ENCODE results near the gene CSTA. TPM values are rescaled to one million over a fixed set of nuclear protein-coding genes. Genes with fewer than 3 reads are reported as not detected.
A peak's percentile ranks its signal among the peaks of the same experiment; 100 is the strongest.

Gene CSTA
- total and polyA plus RNA-seq, 2 experiments from 2014 or later, result 0.28 TPM; not detected in 1

GRCh38 chr3:122383771-122384697 lies 59.0 kb downstream of the CSTA start, which contains the start of gene FAM162A:
FAM162A (plus strand) TSS chr3:122384182; CDS start chr3:122384266, 84 bp downstream.
- no peak for TF ChIP-seq EZH2 (IDR thresholded peaks at IDR 0.05; ENCODE audit: borderline replicate concordance)
- TF ChIP-seq CTCF (IDR thresholded peaks at IDR 0.05; ENCODE audit: poor library complexity), result peak; percentile 59

GRCh38 chr3:122387709-122388108 lies 62.7 kb downstream of the CSTA start:
- no peak for DNase-seq (ENCODE audit: low spot score)
- H3K79me2 ChIP-seq, result peaks cover 51% of the 10 kb centered on the region
- H3K27ac ChIP-seq, result no peak overlapping the region
- H3K4me3 ChIP-seq, result no peak overlapping the region
- no peaks in the 10 kb centered on the region for H3K9me2 ChIP-seq (replicated peaks; ENCODE audit: insufficient read depth)
- H2AFZ ChIP-seq, result no peak overlapping the region
- H4K20me1 ChIP-seq (ENCODE audit: insufficient read depth, poor library complexity, severe bottlenecking), result no peaks in the 10 kb centered on the region
- H3K4me2 ChIP-seq, result no peak overlapping the region
- TF ChIP-seq CTCF (IDR thresholded peaks at IDR 0.05; ENCODE audit: poor library complexity) (no peak), EZH2 (IDR thresholded peaks at IDR 0.05; ENCODE audit: borderline replicate concordance) (no peak), EZH2phosphoT487 (IDR thresholded peaks at IDR 0.05; ENCODE audit: low read depth, severe bottlenecking, unreplicated experiment) (no peak)
- H3K36me3 ChIP-seq (replicated peaks; ENCODE audit: insufficient read depth, low read depth), result no peaks in the 10 kb centered on the region
- no peaks in the 10 kb centered on the region for H3K27me3 ChIP-seq
- 85% methylated on average over 3 of the region's 3 CpGs for WGBS (ENCODE audit: low lambda C conversion rate, missing lambda C conversion rate)
- H3K9me3 ChIP-seq (ENCODE audit: low read depth), result no peaks in the 10 kb centered on the region
- H3K4me1 ChIP-seq (ENCODE audit: insufficient read depth), result peaks cover 3% of the 10 kb centered on the region

More at GRCh38 chr3:122383771-122384697, 59.0 kb downstream of the CSTA start, which contains the start of gene FAM162A:
- H3K4me3 ChIP-seq, result peak within 1 kb of the TSS; percentile 74
- DNase-seq (ENCODE audit: low spot score), result peak; percentile 97
- peak within 1 kb of the TSS; percentile 97 for H2AFZ ChIP-seq
- H3K27ac ChIP-seq, result peak within 1 kb of the TSS; percentile 93
- H3K79me2 ChIP-seq, result peaks cover 73% of the 10 kb centered on the region
- H4K20me1 ChIP-seq (ENCODE audit: insufficient read depth, poor library complexity, severe bottlenecking), result no peaks in the 10 kb centered on the region
- H3K9me2 ChIP-seq (replicated peaks; ENCODE audit: insufficient read depth), result no peaks in the 10 kb centered on the region
- WGBS (ENCODE audit: low lambda C conversion rate, missing lambda C conversion rate), result 2% methylated on average over 51 of the region's 52 CpGs
- no peaks in the 10 kb centered on the region for H3K9me3 ChIP-seq (ENCODE audit: low read depth)
- H3K4me1 ChIP-seq (ENCODE audit: insufficient read depth), result peaks cover 7% of the 10 kb centered on the region
- peak within 1 kb of the TSS; percentile 86 for H3K4me2 ChIP-seq
- no peaks in the 10 kb centered on the region for H3K36me3 ChIP-seq (replicated peaks; ENCODE audit: insufficient read depth, low read depth)
- H3K27me3 ChIP-seq, result no peaks in the 10 kb centered on the region

GRCh38 chr3:122389197-122389596 lies 64.1 kb downstream of the CSTA start:
- H3K9me3 ChIP-seq (ENCODE audit: low read depth), result no peaks in the 10 kb centered on the region
- H3K4me2 ChIP-seq, result no peak overlapping the region
- H3K4me3 ChIP-seq, result no peak overlapping the region
- no peak overlapping the region for H3K27ac ChIP-seq
- H3K4me1 ChIP-seq (ENCODE audit: insufficient read depth), result peaks cover 11% of the 10 kb centered on the region
- no peak for DNase-seq (ENCODE audit: low spot score)
- no peaks in the 10 kb centered on the region for H3K9me2 ChIP-seq (replicated peaks; ENCODE audit: insufficient read depth)
- no peaks in the 10 kb centered on the region for H3K27me3 ChIP-seq
- H4K20me1 ChIP-seq (ENCODE audit: insufficient read depth, poor library complexity, severe bottlenecking), result no peaks in the 10 kb centered on the region
- TF ChIP-seq CTCF (IDR thresholded peaks at IDR 0.05; ENCODE audit: poor library complexity) (no peak), EZH2 (IDR thresholded peaks at IDR 0.05; ENCODE audit: borderline replicate concordance) (no peak), EZH2phosphoT487 (IDR thresholded peaks at IDR 0.05; ENCODE audit: low read depth, severe bottlenecking, unreplicated experiment) (no peak)
- no peak overlapping the region for H2AFZ ChIP-seq
- no peaks in the 10 kb centered on the region for H3K36me3 ChIP-seq (replicated peaks; ENCODE audit: insufficient read depth, low read depth)
- H3K79me2 ChIP-seq, result peaks cover 51% of the 10 kb centered on the region
